H1 (cell line): ENCODE results near the gene GDF15. TPM values are rescaled to one million over a fixed set of nuclear protein-coding genes. Genes with fewer than 3 reads are reported as not detected.

Experiments
- CTCF ChIA-PET: fragments of 300-600 bp; sonication (Branson Sonifier 250); formaldehyde crosslinking; loops from one replicate; lab custom pipeline; 2021; ENCODE audit not compliant: partially characterized antibody; lab: Charles Lee
- POLR2A ChIA-PET: fragments of 300-600 bp; sonication (Branson Sonifier 250); formaldehyde crosslinking; loops from one replicate; lab custom pipeline; 2021; ENCODE audit warnings: inconsistent platforms; ENCODE audit not compliant: partially characterized antibody; lab: Charles Lee
- DNase-seq, 2 experiments: peaks; one replicate each; pipeline versions ENCODE4 v3.0.0 to v3.0.0-alpha.2; 2010 to 2022; ENCODE audit warnings: low spot score in 2 of 2, low read depth in 1 of 2, mixed read lengths in 1 of 2
- FAIRE-seq: peaks from 2 replicates; lab custom pipeline; 2011; peaks lifted over from hg19 to GRCh38; lab: Jason Lieb, UNC
- H2AFZ ChIP-seq: 2 replicates; pipeline ENCODE4 v1.8.1; 2012; ENCODE audit warnings: low read length, inconsistent platforms
- H2AK5ac ChIP-seq: 2 replicates; pipeline ENCODE4 v1.6.1; 2013; ENCODE audit warnings: low read depth, low read length
- H2BK120ac ChIP-seq: replicated peaks from 2 replicates; pipeline ENCODE3; 2013; ENCODE audit warnings: low read depth, low read length, inconsistent platforms
- H2BK12ac ChIP-seq: 2 replicates; pipeline ENCODE4 v1.6.1; 2013; ENCODE audit warnings: low read depth, low read length
- H2BK15ac ChIP-seq: 2 replicates; pipeline ENCODE4 v1.6.1; 2013; ENCODE audit warnings: low read length
- H2BK20ac ChIP-seq: 2 replicates; pipeline ENCODE4 v1.6.1; 2013; ENCODE audit warnings: low read length
- H2BK5ac ChIP-seq: 2 replicates; pipeline ENCODE4 v1.6.1; 2013; ENCODE audit warnings: low read depth, low read length
- H3K14ac ChIP-seq: 2 replicates; pipeline ENCODE4 v1.6.1; 2013; ENCODE audit warnings: inconsistent platforms; ENCODE audit not compliant: insufficient read length
- H3K18ac ChIP-seq: 2 replicates; pipeline ENCODE4 v1.6.1; 2013; ENCODE audit warnings: low read length; ENCODE audit errors: extremely low read depth
- H3K23ac ChIP-seq: 2 replicates; pipeline ENCODE4 v1.6.1; 2013; ENCODE audit warnings: inconsistent platforms; ENCODE audit not compliant: insufficient read length
- H3K23me2 ChIP-seq: 2 replicates; pipeline ENCODE4 v1.6.1; 2013; ENCODE audit warnings: low read depth, low read length
- H3K27ac ChIP-seq: 2 replicates; pipeline ENCODE4 v1.6.1; 2011; ENCODE audit warnings: low read depth, low read length, inconsistent platforms
- H3K27me3 ChIP-seq, 4 experiments: replicated peaks in 1 of 4; 1 replicate in 1 of 4; 2 replicates in 3 of 4; pipeline versions ENCODE4 v1.6.1 to v1.8.1; 2011 to 2013; ENCODE audit warnings: low read length in 3 of 4, mild to moderate bottlenecking in 3 of 4, inconsistent platforms in 2 of 4, mixed read lengths in 2 of 4, moderate library complexity in 1 of 4; ENCODE audit not compliant: control insufficient read depth in 3 of 4, insufficient read depth in 3 of 4; ENCODE audit errors: extremely low read depth in 1 of 4
- H3K36me3 ChIP-seq, 4 experiments: 2 replicates each; pipeline versions ENCODE4 v1.6.1 to v1.8.1; 2011 to 2013; ENCODE audit warnings: mild to moderate bottlenecking in 4 of 4, low read length in 3 of 4, moderate library complexity in 2 of 4, control low read depth in 1 of 4, inconsistent platforms in 1 of 4; ENCODE audit not compliant: insufficient read depth in 4 of 4, control insufficient read depth in 2 of 4
- H3K4ac ChIP-seq: replicated peaks from 2 replicates; pipeline ENCODE3; 2013; ENCODE audit warnings: low read length, low read depth, mixed read lengths, inconsistent platforms; ENCODE audit not compliant: insufficient read length
- H3K4me1 ChIP-seq, 4 experiments: replicated peaks in 1 of 4; 1 replicate in 1 of 4; 2 replicates in 3 of 4; pipeline versions ENCODE4 v1.6.1 to v1.8.1; 2011 to 2013; ENCODE audit warnings: low read length in 3 of 4, inconsistent platforms in 2 of 4, mixed read lengths in 1 of 4; ENCODE audit not compliant: insufficient read depth in 4 of 4, control insufficient read depth in 3 of 4
- H3K4me2 ChIP-seq, 2 experiments: 2 replicates each; pipeline versions ENCODE4 v1.6.1 to v1.8.1; 2011 to 2013; ENCODE audit warnings: low read depth in 2 of 2, low read length in 2 of 2, control low read depth in 1 of 2, inconsistent platforms in 1 of 2, mild to moderate bottlenecking in 1 of 2; ENCODE audit not compliant: insufficient read depth in 1 of 2
- H3K4me3 ChIP-seq, 4 experiments: fragments of 200-600, 300-600 bp in 1 of 4; sonication (generic), shearing (Covaris generic), sonication (Bioruptor Twin) in 1 of 4; 2 replicates each; pipeline versions ENCODE4 v1.5.1 to v1.8.1; 2011 to 2016; ENCODE audit warnings: low read length in 4 of 4, low read depth in 3 of 4, control low read depth in 2 of 4, inconsistent platforms in 2 of 4, mild to moderate bottlenecking in 2 of 4, mixed read lengths in 1 of 4, moderate library complexity in 1 of 4; ENCODE audit not compliant: insufficient read depth in 2 of 4; ENCODE audit errors: extremely low read depth in 1 of 4
- H3K56ac ChIP-seq: replicated peaks from 2 replicates; pipeline ENCODE3; 2013; ENCODE audit warnings: low read depth, mild to moderate bottlenecking, mixed read lengths, low read length, inconsistent platforms; ENCODE audit not compliant: insufficient read length
- H3K79me1 ChIP-seq: 2 replicates; pipeline ENCODE4 v1.6.1; 2013; ENCODE audit warnings: low read depth, low read length, control low read depth
- H3K79me2 ChIP-seq, 2 experiments: 2 replicates each; pipeline versions ENCODE4 v1.6.1 to v1.8.1; 2012 to 2013; ENCODE audit warnings: low read length in 2 of 2, mild to moderate bottlenecking in 2 of 2, inconsistent platforms in 1 of 2; ENCODE audit not compliant: insufficient read depth in 2 of 2, control insufficient read depth in 1 of 2
- H3K9ac ChIP-seq, 4 experiments: replicated peaks in 1 of 4; 1 replicate in 1 of 4; 2 replicates in 3 of 4; pipeline versions ENCODE4 v1.6.1 to v1.8.1; 2011 to 2013; ENCODE audit warnings: low read depth in 3 of 4, low read length in 3 of 4, control low read depth in 2 of 4, mild to moderate bottlenecking in 2 of 4, moderate library complexity in 2 of 4, inconsistent platforms in 1 of 4; ENCODE audit errors: extremely low read depth in 1 of 4
- H3K9me3 ChIP-seq, 2 experiments: 2 replicates each; pipeline versions ENCODE4 v1.6.1 to v1.8.1; 2012 to 2013; ENCODE audit warnings: mild to moderate bottlenecking in 2 of 2, moderate library complexity in 2 of 2, control low read depth in 1 of 2, inconsistent platforms in 1 of 2, low read depth in 1 of 2, low read length in 1 of 2, mixed read lengths in 1 of 2; ENCODE audit not compliant: insufficient read depth in 2 of 2
- H4K20me1 ChIP-seq, 2 experiments: replicated peaks in 1 of 2; 2 replicates each; pipeline versions ENCODE3 to v1.8.1; 2011 to 2013; ENCODE audit warnings: inconsistent platforms in 2 of 2, low read length in 2 of 2, mild to moderate bottlenecking in 1 of 2; ENCODE audit not compliant: insufficient read depth in 2 of 2, control insufficient read depth in 1 of 2
- H4K5ac ChIP-seq: 2 replicates; pipeline ENCODE4 v1.6.1; 2013; ENCODE audit warnings: low read length, low read depth, mixed read lengths, inconsistent platforms; ENCODE audit not compliant: insufficient read length
- H4K8ac ChIP-seq: 2 replicates; pipeline ENCODE4 v1.8.0; 2013; ENCODE audit warnings: mild to moderate bottlenecking, moderate library complexity, low read length, inconsistent platforms; ENCODE audit not compliant: insufficient read depth; ENCODE audit errors: extremely low read depth
- H4K91ac ChIP-seq: replicated peaks from 2 replicates; pipeline ENCODE3; 2013; ENCODE audit warnings: low read length, mixed read lengths, inconsistent platforms; ENCODE audit not compliant: insufficient read length
- GTF2F1 ChIP-seq: IDR thresholded peaks from 2 replicates; pipeline ENCODE4 v1.6.1; 2012; ENCODE audit warnings: low read depth, low read length, improper control_type of control experiment, borderline replicate concordance
- KDM1A ChIP-seq: fragments of 200-600, 300-600 bp; sonication (generic); IDR thresholded peaks from 2 replicates; pipeline ENCODE4 v1.7.1; 2016; ENCODE audit warnings: mild to moderate bottlenecking, low read length, borderline replicate concordance
- NRF1 ChIP-seq: IDR thresholded peaks from 2 replicates; pipeline ENCODE4 v1.6.1; 2011; ENCODE audit warnings: mild to moderate bottlenecking, low read depth, low read length, improper control_type of control experiment
- WGBS, 2 experiments: shearing (Covaris generic) in 1 of 2; methylation state at CpG; one replicate each; pipeline versions ENCODE4 v1.1.6 to v1.1.7; 2013 to 2015; ENCODE audit warnings: low lambda C conversion rate in 2 of 2, mixed read lengths in 2 of 2, inconsistent platforms in 1 of 2, low coverage in 1 of 2, missing lambda C conversion rate in 1 of 2; ENCODE audit not compliant: insufficient replicate concordance in 2 of 2, insufficient coverage in 1 of 2, insufficient read length in 1 of 2; ENCODE audit errors: extremely low coverage in 1 of 2, missing lambda C conversion rate in 1 of 2; 5-methylcytosine and 5-hydroxymethylcytosine counted together
- polyA plus RNA-seq, 7 experiments: library from polyadenylated mRNA; depleted of rRNA in 3 of 7; stranded (reverse) in 5 of 7; unstranded in 2 of 7; fragments of >200 nt in 5 of 7; fragments of 200-250 nt in 2 of 7; gene quantifications; 1 replicate in 5 of 7; 2 replicates in 1 of 7; 4 replicates in 1 of 7; pipeline versions ENCODE4 v1.2.1 to v1.2.3, GENCODE V29; 2011 to 2013; ENCODE audit warnings: missing spikeins in 2 of 7, mixed read lengths in 2 of 7
- total RNA-seq: library from RNA; stranded (reverse); fragmentation: NEBNext Ultra II Directional; extraction: Animal tissue kit (Norgen Biotek cat#: 25700); gene quantifications from 2 replicates; pipeline ENCODE4 v1.2.1, GENCODE V29; 2021

The GDF15 gene
- total and polyA plus RNA-seq, 2 of the 8 experiments (the other 6 are each of a cell fraction or from before 2014, with no cell fraction given), result 4.1 to 8.5 TPM

DNA sequence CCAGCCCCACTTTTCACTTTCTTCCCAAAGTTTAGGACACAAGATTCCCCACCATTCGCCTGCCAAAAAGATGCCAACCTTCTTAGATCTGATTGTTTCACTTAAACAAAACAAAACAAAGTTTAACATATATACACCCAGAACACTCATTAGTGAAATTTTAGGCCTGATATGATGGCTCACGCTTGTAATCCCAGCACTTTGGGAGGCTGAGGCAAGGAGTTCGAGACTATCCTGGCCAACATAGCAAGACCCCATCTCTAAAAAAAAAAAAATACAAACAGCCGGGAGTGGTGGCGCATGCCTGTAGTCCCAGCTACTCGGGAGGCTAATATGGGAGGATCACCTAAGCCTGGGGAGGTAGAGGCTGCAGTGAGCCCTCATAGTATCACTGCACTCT, 40.7 kb upstream of the GDF15 start:
- ChIA-PET POLR2A (interaction anchor here (1.6 to 20.2 kb wide), 2 partner anchors 64 to 67 kb away, joined by 11 to 224 read pairs; partner anchors contain the start of genes IQCN and JUND), CTCF (interaction anchor here (1.1 to 6.1 kb wide), 8 partner anchors 17 to 91 kb away, joined by 4 to 132 read pairs (median 6); partner anchors contain the start of gene SSBP4)
- Histone ChIP-seq H2BK12ac (no peak overlapping the region), H3K4me3 (no peak overlapping the region), H2BK15ac (no peak overlapping the region), H4K8ac (no peak overlapping the region), H3K27ac (no peak overlapping the region), H3K79me2 (peaks cover 0 to 4% of the 10 kb centered on the region in 2 experiments; a peak in 1 of 4 replicates), H2BK5ac (no peak overlapping the region), H2AK5ac (no peak overlapping the region), H3K4me1 (peaks cover 0 to 9% (median 5%) of the 10 kb centered on the region in 4 experiments; a peak in 5 of 7 replicates), H3K4ac (no peak overlapping the region), H4K20me1 (no peaks in the 10 kb centered on the region), H3K56ac (no peak overlapping the region), H3K14ac (no peak overlapping the region), H3K23me2 (peaks cover 11% of the 10 kb centered on the region), H3K79me1 (no peaks in the 10 kb centered on the region), H3K9me3 (no peaks in the 10 kb centered on the region), H2AFZ (no peak overlapping the region), H3K23ac (no peak overlapping the region), H2BK120ac (no peak overlapping the region), H3K36me3 (no peaks in the 10 kb centered on the region), H2BK20ac (no peak overlapping the region), H4K5ac (no peak overlapping the region), H4K91ac (no peak overlapping the region), H3K4me2 (no peak overlapping the region), H3K27me3 (no peaks in the 10 kb centered on the region), H3K18ac (no peak overlapping the region), H3K9ac (no peak overlapping the region)
- WGBS, 2 experiments, result 83% methylated on average over 6 of the region's 6 CpGs; no CpG with 5 or more reads in 1 of the 2 experiments
- FAIRE-seq (no peak), DNase-seq (no peak)
- no peak for TF ChIP-seq GTF2F1
- TF ChIP-seq KDM1A, result 0 out of 2 replicates have a peak, but pooled peaks have one; percentile 37
- no peak for TF ChIP-seq NRF1
